OCI-LY1 (cell line): ENCODE data around the gene KLHL1.

ENCODE experiments used
- H2AFZ ChIP-seq: fragments of 200-600 bp; sonication (generic), shearing (Covaris generic); 2 replicates; pipeline ENCODE4 v1.6.0; 2014; ENCODE audit warnings: antibody characterized with exemption, mild to moderate bottlenecking, low read length
- H3F3A ChIP-seq: fragments of 200-600 bp; sonication (generic), shearing (Covaris generic); 2 replicates; pipeline ENCODE4 v1.6.0; 2014; ENCODE audit warnings: mild to moderate bottlenecking, antibody characterized with exemption, low read length, moderate library complexity; ENCODE audit not compliant: insufficient read depth
- H3K27ac ChIP-seq: fragments of 200-600 bp; sonication (generic); 2 replicates; pipeline ENCODE4 v1.5.1; 2014; ENCODE audit warnings: low read length, mixed run types, mild to moderate bottlenecking, low read depth; ENCODE audit not compliant: poor library complexity, severe bottlenecking
- H3K27me3 ChIP-seq: fragments of 200-600 bp; sonication (generic); 2 replicates; pipeline ENCODE4 v1.6.0; 2014; ENCODE audit warnings: antibody characterized with exemption, mild to moderate bottlenecking, low read length, moderate library complexity; ENCODE audit not compliant: insufficient read depth
- H3K36me3 ChIP-seq: fragments of 200-600 bp; sonication (generic); 2 replicates; pipeline ENCODE4 v1.6.1; 2014; ENCODE audit warnings: mild to moderate bottlenecking, antibody characterized with exemption, low read length, moderate library complexity, mixed read lengths; ENCODE audit not compliant: insufficient read depth
- H3K4me1 ChIP-seq: fragments of 200-600 bp; sonication (generic); 2 replicates; pipeline ENCODE4 v1.5.1; 2014; ENCODE audit warnings: mild to moderate bottlenecking, low read length, moderate library complexity; ENCODE audit not compliant: insufficient read depth, severe bottlenecking
- H3K4me2 ChIP-seq: fragments of 200-600 bp; sonication (generic), shearing (Covaris generic); 2 replicates; pipeline ENCODE4 v1.6.1; 2014; ENCODE audit warnings: low read length
- H3K4me3 ChIP-seq: fragments of 200-600 bp; sonication (generic); 2 replicates; pipeline ENCODE4 v1.5.1; 2014; ENCODE audit warnings: low read length, low read depth, mild to moderate bottlenecking, mixed read lengths; ENCODE audit not compliant: poor library complexity, severe bottlenecking
- H3K79me2 ChIP-seq: fragments of 200-600 bp; shearing (Covaris generic); 2 replicates; pipeline ENCODE4 v1.6.1; 2016; ENCODE audit warnings: mixed run types, low read length, mixed read lengths; ENCODE audit not compliant: insufficient read depth
- H3K9ac ChIP-seq: fragments of 200-600 bp; sonication (generic), shearing (Covaris generic); 2 replicates; pipeline ENCODE4 v1.6.1; 2014; ENCODE audit warnings: mild to moderate bottlenecking, low read length, mixed read lengths
- H3K9me2 ChIP-seq: fragments of 200-600 bp; sonication (generic), shearing (Covaris generic); 2 replicates; pipeline ENCODE4 v1.6.1; 2014; ENCODE audit warnings: low read depth, mild to moderate bottlenecking, low read length, mixed read lengths
- H3K9me3 ChIP-seq: fragments of 200-600 bp; shearing (Covaris generic); 2 replicates; pipeline ENCODE4 v1.6.1; 2014; ENCODE audit warnings: low read length, mixed read lengths
- H4K20me1 ChIP-seq: fragments of 200-600 bp; sonication (generic), shearing (Covaris generic); 2 replicates; pipeline ENCODE4 v1.6.0; 2016; ENCODE audit warnings: mild to moderate bottlenecking, low read length; ENCODE audit not compliant: insufficient read depth
- EZH2 ChIP-seq: fragments of 200-600 bp; sonication (generic), shearing (Covaris generic); IDR thresholded peaks from 2 replicates; pipeline ENCODE4 v1.8.0; 2017; ENCODE audit warnings: borderline replicate concordance, mixed run types, mild to moderate bottlenecking, antibody characterized with exemption, low read length, moderate library complexity, mixed read lengths
- TF ChIP-seq, protein P1 (sequence below): fragments of 200-600 bp; sonication (generic), shearing (Covaris generic); IDR thresholded peaks from 2 replicates; pipeline ENCODE4 v1.5.1; 2017; ENCODE audit warnings: mild to moderate bottlenecking, antibody characterized with exemption, low read length, moderate library complexity, mixed read lengths

The KLHL1 gene

GRCh38 chr13:69959046-69959445 lies 149.2 kb downstream of the KLHL1 start:
- no peaks in the 10 kb centered on the region for H3F3A ChIP-seq
- no peaks in the 10 kb centered on the region for H3K36me3 ChIP-seq
- no peaks in the 10 kb centered on the region for H3K9me2 ChIP-seq
- no peak overlapping the region for H3K4me3 ChIP-seq
- no peaks in the 10 kb centered on the region for H4K20me1 ChIP-seq
- H3K4me2 ChIP-seq: no peak overlapping the region
- no peak overlapping the region for H3K27ac ChIP-seq
- no peak overlapping the region for H2AFZ ChIP-seq
- no peaks in the 10 kb centered on the region for H3K79me2 ChIP-seq
- H3K27me3 ChIP-seq: no peaks in the 10 kb centered on the region
- H3K9me3 ChIP-seq: no peaks in the 10 kb centered on the region
- H3K4me1 ChIP-seq: peaks cover 22% of the 10 kb centered on the region
- no peak overlapping the region for H3K9ac ChIP-seq
- TF ChIP-seq, protein P1, sequence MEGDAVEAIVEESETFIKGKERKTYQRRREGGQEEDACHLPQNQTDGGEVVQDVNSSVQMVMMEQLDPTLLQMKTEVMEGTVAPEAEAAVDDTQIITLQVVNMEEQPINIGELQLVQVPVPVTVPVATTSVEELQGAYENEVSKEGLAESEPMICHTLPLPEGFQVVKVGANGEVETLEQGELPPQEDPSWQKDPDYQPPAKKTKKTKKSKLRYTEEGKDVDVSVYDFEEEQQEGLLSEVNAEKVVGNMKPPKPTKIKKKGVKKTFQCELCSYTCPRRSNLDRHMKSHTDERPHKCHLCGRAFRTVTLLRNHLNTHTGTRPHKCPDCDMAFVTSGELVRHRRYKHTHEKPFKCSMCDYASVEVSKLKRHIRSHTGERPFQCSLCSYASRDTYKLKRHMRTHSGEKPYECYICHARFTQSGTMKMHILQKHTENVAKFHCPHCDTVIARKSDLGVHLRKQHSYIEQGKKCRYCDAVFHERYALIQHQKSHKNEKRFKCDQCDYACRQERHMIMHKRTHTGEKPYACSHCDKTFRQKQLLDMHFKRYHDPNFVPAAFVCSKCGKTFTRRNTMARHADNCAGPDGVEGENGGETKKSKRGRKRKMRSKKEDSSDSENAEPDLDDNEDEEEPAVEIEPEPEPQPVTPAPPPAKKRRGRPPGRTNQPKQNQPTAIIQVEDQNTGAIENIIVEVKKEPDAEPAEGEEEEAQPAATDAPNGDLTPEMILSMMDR: no peak
- no peak for TF ChIP-seq EZH2

DNA sequence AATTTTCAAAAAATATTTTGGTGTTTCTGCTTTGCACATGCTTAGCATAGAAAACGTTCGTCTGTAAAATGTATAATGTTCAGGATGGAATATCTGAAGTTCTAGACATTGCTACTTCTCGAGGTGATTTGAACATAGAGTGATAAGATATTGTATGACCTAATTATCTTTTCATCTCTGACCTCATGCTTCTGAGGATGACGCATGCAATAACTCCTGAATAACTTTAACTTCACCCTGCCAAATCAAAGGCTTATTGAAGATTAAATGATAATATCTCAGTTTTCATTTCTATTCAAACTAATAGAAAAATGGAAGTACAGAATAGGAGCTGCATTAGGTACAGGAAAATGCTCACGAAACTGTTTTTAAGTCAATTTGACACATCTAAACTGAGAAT lies 151.4 kb downstream of the KLHL1 start:
- Histone ChIP-seq H3K4me2 (no peak overlapping the region), H3K9me3 (no peaks in the 10 kb centered on the region), H3K27me3 (no peaks in the 10 kb centered on the region), H3F3A (no peaks in the 10 kb centered on the region), H3K4me1 (peaks cover 23% of the 10 kb centered on the region), H3K9me2 (no peaks in the 10 kb centered on the region), H3K36me3 (no peaks in the 10 kb centered on the region), H2AFZ (peak overlapping the region; percentile 4), H4K20me1 (no peaks in the 10 kb centered on the region), H3K4me3 (no peak overlapping the region), H3K79me2 (no peaks in the 10 kb centered on the region), H3K27ac (no peak overlapping the region), H3K9ac (no peak overlapping the region)
- TF ChIP-seq, protein P1: no peak
- TF ChIP-seq EZH2: no peak

- Histone ChIP-seq H2AFZ (peak overlapping the region; percentile 4), H3K4me1 (peaks cover 28% of the 10 kb centered on the region), H3F3A (no peaks in the 10 kb centered on the region), H3K79me2 (no peaks in the 10 kb centered on the region), H3K36me3 (no peaks in the 10 kb centered on the region), H3K4me2 (no peak overlapping the region), H4K20me1 (no peaks in the 10 kb centered on the region), H3K27me3 (no peaks in the 10 kb centered on the region), H3K27ac (no peak overlapping the region), H3K9me2 (no peaks in the 10 kb centered on the region), H3K9ac (no peak overlapping the region), H3K4me3 (no peak overlapping the region), H3K9me3 (no peaks in the 10 kb centered on the region)
- TF ChIP-seq EZH2: no peak
Measured at GRCh38 chr13:69956349-69956748, 151.9 kb downstream of the KLHL1 start.

- H3K9ac ChIP-seq: no peak overlapping the region
- H3K4me1 ChIP-seq: peaks cover 34% of the 10 kb centered on the region
- H3K79me2 ChIP-seq: no peaks in the 10 kb centered on the region
- H3K9me3 ChIP-seq: no peaks in the 10 kb centered on the region
- no peaks in the 10 kb centered on the region for H3K36me3 ChIP-seq
- no peak overlapping the region for H3K4me3 ChIP-seq
- no peaks in the 10 kb centered on the region for H4K20me1 ChIP-seq
- H3F3A ChIP-seq: no peaks in the 10 kb centered on the region
- peak overlapping the region; percentile 78 for H2AFZ ChIP-seq
- no peak overlapping the region for H3K4me2 ChIP-seq
- no peak for TF ChIP-seq EZH2
- TF ChIP-seq, protein P1: no peak
- no peaks in the 10 kb centered on the region for H3K27me3 ChIP-seq
- no peak overlapping the region for H3K27ac ChIP-seq
- no peaks in the 10 kb centered on the region for H3K9me2 ChIP-seq
Measured at GRCh38 chr13:69955271-69955670, 153.0 kb downstream of the KLHL1 start.
